CD1c-positive myeloid dendritic cell (primary cell): ENCODE measurements around the gene HEBP2.

ENCODE experiments used
- DNase-seq: peaks from one replicate; pipeline ENCODE4 v3.0.0-alpha.2; 2016; ENCODE audit errors: extremely low spot score

HEBP2 gene

DNA sequence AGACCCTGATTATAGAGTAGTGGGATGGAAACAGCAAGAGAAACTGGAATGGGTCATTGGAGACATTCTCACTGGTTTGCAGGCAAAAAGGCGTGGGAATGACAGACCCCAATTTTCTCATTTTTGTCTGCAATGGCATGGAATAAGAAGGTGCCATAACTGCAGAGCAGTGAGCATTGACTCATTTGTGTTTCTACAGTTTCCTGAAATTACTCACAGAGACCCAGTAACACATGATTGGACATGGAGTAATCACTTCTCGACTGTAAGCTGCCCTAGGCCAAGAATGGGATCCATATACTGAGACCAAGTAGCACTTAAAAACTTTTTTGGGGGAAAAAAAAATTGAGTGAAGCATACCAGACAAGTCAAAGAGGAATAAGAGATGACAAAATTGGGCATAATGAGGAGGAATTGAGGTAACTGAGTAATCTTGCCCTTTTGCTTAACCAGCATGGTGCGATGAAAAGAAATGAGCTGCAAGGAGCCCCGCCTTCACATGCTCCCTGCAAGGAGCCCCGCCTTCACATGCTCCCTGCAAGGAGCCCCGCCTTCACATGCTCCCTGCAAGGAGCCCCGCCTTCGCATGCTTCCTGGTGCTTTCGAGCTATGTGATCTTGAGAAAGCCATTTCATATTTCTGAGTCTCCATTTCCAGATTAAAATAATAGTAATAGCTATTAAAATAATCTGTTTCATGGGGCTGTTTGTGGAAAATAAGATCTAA lies 51.1 kb downstream of the HEBP2 start:
- DNase-seq: no peak

DNA sequence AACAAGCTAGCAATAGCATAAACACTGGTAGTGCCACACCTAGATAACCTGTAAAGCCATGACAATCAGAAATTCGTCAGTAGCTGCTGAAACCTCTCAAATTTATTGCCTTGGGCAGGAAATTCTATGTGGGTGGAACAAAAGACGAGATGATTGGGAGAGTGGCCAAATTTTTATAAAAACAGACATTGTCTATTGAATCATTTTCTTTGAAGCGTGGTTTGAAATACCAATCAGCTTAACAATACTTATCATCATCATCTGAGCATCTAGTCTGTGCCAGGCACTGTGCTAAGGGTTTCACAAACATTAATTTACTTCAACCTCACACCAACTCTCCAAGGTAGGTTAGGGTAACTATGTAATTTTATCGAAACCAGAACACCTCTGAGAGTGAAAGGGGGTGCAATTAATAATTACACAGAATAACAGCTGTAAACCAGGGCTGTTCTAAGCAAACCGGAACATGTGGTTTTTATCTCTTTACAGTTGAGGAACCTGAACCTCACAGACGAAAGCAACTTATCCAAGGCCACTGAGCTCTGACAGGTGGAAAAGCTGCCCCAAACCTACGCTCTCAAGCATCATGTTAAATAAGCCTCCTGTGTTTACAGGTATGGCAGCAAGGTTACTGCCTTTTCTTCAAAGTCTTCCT lies 51.9 kb downstream of the HEBP2 start:
- peak; percentile 26 for DNase-seq

DNA sequence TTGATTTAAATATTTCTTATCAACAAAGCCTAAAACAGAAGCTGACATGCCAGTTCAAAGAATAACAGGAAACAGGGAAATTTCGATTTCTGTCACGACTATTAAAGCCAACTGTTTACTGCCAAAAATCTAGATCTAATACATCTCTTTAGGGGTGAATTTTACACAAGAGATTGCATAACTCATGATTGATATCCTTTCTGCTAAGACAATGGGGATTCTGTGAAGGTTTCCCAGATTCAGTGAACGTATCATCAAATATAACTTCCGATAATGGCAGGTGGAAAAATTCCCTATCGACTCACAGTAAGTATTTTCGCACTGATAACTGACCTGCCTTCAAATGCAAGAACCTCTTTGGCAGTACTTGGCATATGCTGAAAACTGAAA lies 52.4 kb downstream of the HEBP2 start:
- no peak for DNase-seq

DNA sequence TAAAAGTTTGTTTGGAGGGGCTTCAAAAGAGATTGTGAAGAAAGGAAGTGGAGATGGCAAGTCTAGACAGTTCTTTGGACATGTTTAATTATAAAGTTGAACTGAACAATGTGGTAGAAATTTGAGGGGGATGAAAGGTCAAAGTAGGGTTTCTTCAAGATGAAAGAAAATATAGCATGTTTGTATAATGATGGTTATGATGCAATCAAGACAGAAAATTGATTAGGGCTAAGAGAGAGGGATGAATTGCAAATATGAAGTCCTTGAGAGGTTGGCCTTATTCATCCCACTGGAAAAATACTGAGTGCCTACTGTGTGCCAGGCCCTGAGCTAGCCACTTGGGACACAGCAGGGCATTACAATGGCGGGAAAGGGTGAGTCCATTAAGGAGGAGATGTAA lies 57.6 kb downstream of the HEBP2 start:
- DNase-seq: no peak

DNA sequence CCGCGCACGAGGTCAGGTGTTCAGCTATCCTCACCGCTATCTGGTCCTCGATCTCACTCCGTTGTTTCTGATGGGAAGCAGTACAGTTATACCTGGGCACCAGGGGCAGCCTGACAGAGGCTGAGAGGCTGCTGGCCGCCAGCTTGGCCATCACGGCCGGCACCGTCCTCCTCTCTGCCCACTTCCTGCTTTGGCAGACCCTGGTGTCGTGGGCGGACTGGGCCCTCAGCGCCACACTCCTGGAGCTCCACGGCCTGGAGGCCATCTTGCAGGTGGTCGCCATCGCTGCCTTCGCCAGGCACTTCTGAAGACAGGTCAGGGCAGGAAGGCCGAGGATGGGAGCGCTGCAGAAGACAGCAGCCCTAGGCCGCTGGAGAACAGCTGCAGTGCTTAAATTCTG lies 60.1 kb downstream of the HEBP2 start:
- no peak for DNase-seq

DNA sequence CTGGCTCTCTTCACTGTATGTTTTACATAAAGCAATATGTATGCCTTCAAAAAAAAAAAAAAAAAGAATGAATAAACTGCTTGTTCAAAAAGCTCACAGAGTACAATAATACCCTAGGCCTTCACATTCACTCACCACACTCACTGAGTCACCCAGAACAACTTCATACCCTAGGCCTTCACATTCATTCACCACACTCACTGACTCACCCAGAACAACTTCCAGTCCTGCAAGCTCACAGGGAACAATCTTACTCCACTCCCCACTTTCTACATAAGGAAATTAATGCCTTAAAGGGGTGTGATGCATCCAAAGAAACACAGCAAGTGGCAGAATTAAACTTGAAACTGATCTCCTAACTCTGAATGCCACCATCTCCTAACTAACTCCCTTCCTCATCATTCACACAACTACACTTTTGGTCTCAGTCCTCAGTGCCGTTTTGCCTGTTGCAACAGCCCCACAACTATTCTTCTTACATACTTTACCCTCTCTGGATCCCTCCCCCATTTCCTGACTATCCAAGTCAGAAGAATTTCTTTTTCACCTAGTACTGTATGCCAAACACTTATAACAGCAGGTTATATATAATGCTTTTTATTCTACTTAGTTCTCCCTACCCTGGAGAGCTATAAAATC lies 61.1 kb downstream of the HEBP2 start:
- no peak for DNase-seq

DNA sequence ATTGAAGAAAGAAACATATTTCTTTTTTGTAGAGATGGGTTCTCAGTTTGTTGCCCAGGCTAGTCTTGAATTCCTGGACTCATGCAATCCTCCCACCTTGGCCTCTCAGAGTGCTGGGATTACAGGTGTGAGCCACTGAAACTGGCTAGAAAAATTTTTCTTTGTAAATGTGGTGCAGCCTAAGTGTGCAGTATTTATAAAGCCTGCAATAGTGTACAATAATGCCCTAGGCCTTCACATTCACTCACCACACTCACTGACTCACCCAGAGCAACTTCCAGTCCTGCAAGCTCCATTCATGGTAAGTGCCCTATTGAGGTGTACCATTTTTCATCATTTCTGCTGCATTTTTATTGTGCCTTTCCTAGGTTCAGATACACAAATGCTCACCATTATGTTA lies 63.9 kb downstream of the HEBP2 start:
- no peak for DNase-seq

DNA sequence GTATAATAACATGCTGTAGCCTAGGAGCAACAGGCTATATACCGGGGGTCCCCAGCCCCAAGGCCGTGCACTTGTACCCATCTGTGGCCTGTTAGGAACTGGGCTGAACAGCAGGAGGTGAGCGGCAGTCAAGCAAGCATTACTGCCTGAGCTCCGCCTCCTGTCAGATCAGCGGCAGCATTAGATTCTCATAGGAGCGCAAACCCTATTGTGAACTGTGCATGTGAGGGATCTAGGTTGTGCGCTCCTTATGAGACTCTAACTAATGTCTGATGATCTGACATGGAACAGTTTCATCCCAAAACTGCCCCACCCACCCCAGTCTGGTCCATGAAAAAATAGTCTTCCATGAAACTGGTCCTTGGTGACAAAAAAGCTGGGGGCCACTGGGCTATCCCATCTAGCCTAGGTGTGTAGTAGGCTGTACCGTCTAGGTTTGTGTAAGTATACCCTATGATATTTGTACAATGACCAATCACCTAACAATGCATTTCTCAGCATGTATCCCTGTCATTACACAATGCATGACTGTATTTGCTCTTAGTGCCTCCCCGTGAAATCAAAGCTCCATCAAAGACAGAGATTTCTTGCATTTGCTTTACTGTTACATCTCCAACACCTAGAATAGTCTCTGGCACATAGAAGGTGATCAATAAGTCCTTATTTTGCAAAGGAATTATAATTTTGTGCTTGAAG lies 64.4 kb downstream of the HEBP2 start:
- no peak for DNase-seq
